Upper lobe of left lung (tissue), 4 donors: ENCODE measurements around the gene B9D2.

ENCODE experiments used
- CTCF ChIP-seq, 6 experiments: fragments of 450-650 bp in 4 of 6; fragments of 200-600 bp in 2 of 6; sonication (generic) in 2 of 6; IDR thresholded peaks; one replicate each; pipeline ENCODE4 v1.5.1; 2016 to 2019; ENCODE audit warnings: antibody characterized with exemption in 6 of 6
- POLR2A ChIP-seq, 4 donors: fragments of 450-650 bp; IDR thresholded peaks; one replicate each; pipeline ENCODE4 v1.5.1; 2016 to 2017; ENCODE audit warnings: antibody characterized with exemption in 4 of 4, mild to moderate bottlenecking in 2 of 4
- POLR2AphosphoS5 ChIP-seq, 2 donors: sonication (generic); formaldehyde crosslinking; IDR thresholded peaks; one replicate each; pipeline ENCODE4 v1.5.1; 2017; ENCODE audit warnings: antibody characterized with exemption in 2 of 2

GRCh38 chr19:41363753-41364523 lies at the start of gene B9D2:
- TF ChIP-seq CTCF (IDR thresholded peaks at IDR 0.05) (peak in 4 of 6 experiments; percentile 6 to 31 (median 10)), POLR2A (IDR thresholded peaks at IDR 0.05) (peak; percentile 48 to 83 (median 65)), POLR2AphosphoS5 (IDR thresholded peaks at IDR 0.05) (peak; percentile 65 to 75)
